HCT116 (cell line): ENCODE data around the gene RAN. TPM values are rescaled to one million over a fixed set of nuclear protein-coding genes. Genes with fewer than 3 reads are reported as not detected.

Source experiments
- ATAC-seq: fragments of 200-7000 bp; cut with Tn5 transposase; 2 replicates; pipeline ENCODE4 v1.9.1; 2020; ENCODE audit warnings: mild to moderate bottlenecking, moderate library complexity
- BruUV-seq: library from RNA; stranded (reverse); fragments of 400-500 nt; replicated peaks from 2 replicates; lab custom pipeline; 2021; lab: Mats Ljungman, UMichigan
- CTCF ChIA-PET: fragments of 300-600 bp; sonication (Branson Sonifier 250); formaldehyde crosslinking; loops from one replicate; lab custom pipeline; 2021; ENCODE audit warnings: antibody characterized with exemption; lab: Charles Lee
- POLR2A ChIA-PET: fragments of 300-600, 350-600 bp; sonication (Branson Sonifier 250); formaldehyde crosslinking; loops from one replicate; lab custom pipeline; 2021; ENCODE audit warnings: antibody characterized with exemption; lab: Charles Lee
- RAD21 ChIA-PET, 2 experiments: fragments of 300-600 bp; sonication (Branson Sonifier 250); formaldehyde crosslinking; loops; one replicate each; lab custom pipeline; 2023; ENCODE audit warnings: low total read pairs in 2 of 2; ENCODE audit not compliant: uncharacterized antibody in 2 of 2, unreplicated experiment in 2 of 2, low non-redundant PET in 1 of 2; lab: Charles Lee
- DNase-seq: peaks from one replicate; pipeline ENCODE4 v3.0.0-alpha.2; 2010; ENCODE audit warnings: low read depth, low spot score
- H2AFZ ChIP-seq: fragments of 200-600 bp; shearing (Covaris generic), sonication (generic); 2 replicates; pipeline ENCODE4 v1.6.1; 2017; ENCODE audit warnings: low read depth, mixed run types, mixed read lengths, antibody characterized with exemption, low read length; ENCODE audit not compliant: poor library complexity, severe bottlenecking
- H3K27ac ChIP-seq: 2 replicates; pipeline ENCODE4 v1.5.1; 2012; ENCODE audit warnings: low read depth, low read length
- H3K27me3 ChIP-seq: fragments of 200-600 bp; sonication (generic); 2 replicates; pipeline ENCODE4 v1.6.1; 2016; ENCODE audit warnings: mixed run types, low read length, mixed read lengths; ENCODE audit not compliant: insufficient read depth
- H3K36me3 ChIP-seq, 2 experiments: fragments of 200-500 bp in 1 of 2; fragments of 200-600 bp in 1 of 2; sonication (Bioruptor generic) in 1 of 2; sonication (generic) in 1 of 2; 2 replicates each; pipeline versions ENCODE4 v1.5.1 to v1.6.1; 2014 to 2016; ENCODE audit warnings: low read length in 2 of 2, inconsistent platforms in 1 of 2, mixed read lengths in 1 of 2, mixed run types in 1 of 2; ENCODE audit not compliant: insufficient read depth in 2 of 2, control insufficient read depth in 1 of 2
- H3K4me1 ChIP-seq, 2 experiments: fragments of 200-600 bp in 1 of 2; sonication (generic) in 1 of 2; 2 replicates each; pipeline versions ENCODE4 v1.5.1 to v1.6.1; 2012 to 2017; ENCODE audit warnings: low read length in 2 of 2, inconsistent platforms in 1 of 2, mild to moderate bottlenecking in 1 of 2, mixed read lengths in 1 of 2, mixed run types in 1 of 2, moderate library complexity in 1 of 2; ENCODE audit not compliant: insufficient read depth in 2 of 2, control insufficient read depth in 1 of 2
- H3K4me2 ChIP-seq: fragments of 200-600 bp; sonication (generic); 2 replicates; pipeline ENCODE4 v1.6.1; 2017; ENCODE audit warnings: mixed run types, low read length, mixed read lengths
- H3K4me3 ChIP-seq, 2 experiments: fragments of 200-600 bp in 1 of 2; sonication (generic) in 1 of 2; replicated peaks in 1 of 2; 2 replicates each; pipeline ENCODE4 v1.5.1; 2011 to 2016; ENCODE audit warnings: low read length in 2 of 2, control low read depth in 1 of 2, low read depth in 1 of 2, mild to moderate bottlenecking in 1 of 2, mixed read lengths in 1 of 2, mixed run types in 1 of 2
- H3K79me2 ChIP-seq: fragments of 200-600 bp; sonication (generic); 2 replicates; pipeline ENCODE4 v1.6.1; 2017; ENCODE audit warnings: mild to moderate bottlenecking, mixed run types, low read length, moderate library complexity, mixed read lengths; ENCODE audit not compliant: insufficient read depth
- H3K9ac ChIP-seq: fragments of 200-600 bp; sonication (generic); 2 replicates; pipeline ENCODE4 v1.6.1; 2016; ENCODE audit warnings: low read length, mixed read lengths
- H3K9me2 ChIP-seq: fragments of 200-600 bp; sonication (generic), shearing (Covaris generic); 2 replicates; pipeline ENCODE4 v1.6.1; 2017; ENCODE audit warnings: mixed run types, mild to moderate bottlenecking, moderate library complexity; ENCODE audit not compliant: insufficient read depth
- H3K9me3 ChIP-seq, 2 experiments: fragments of 200-500 bp in 1 of 2; fragments of 200-600 bp in 1 of 2; sonication (Bioruptor generic) in 1 of 2; sonication (generic) in 1 of 2; 2 replicates each; pipeline ENCODE4 v1.6.1; 2014 to 2017; ENCODE audit warnings: low read length in 2 of 2, mixed read lengths in 2 of 2, inconsistent platforms in 1 of 2, low read depth in 1 of 2, mild to moderate bottlenecking in 1 of 2, mixed run types in 1 of 2, moderate library complexity in 1 of 2; ENCODE audit not compliant: control insufficient read depth in 1 of 2, insufficient read depth in 1 of 2
- H4K20me1 ChIP-seq: fragments of 200-600 bp; sonication (generic), shearing (Covaris generic); 2 replicates; pipeline ENCODE4 v1.6.1; 2017; ENCODE audit warnings: mixed run types, mild to moderate bottlenecking, moderate library complexity; ENCODE audit not compliant: insufficient read depth
- ATF3 ChIP-seq: IDR thresholded peaks from 2 replicates; pipeline ENCODE4 v1.6.1; 2012
- CBX3 ChIP-seq: IDR thresholded peaks from 2 replicates; pipeline ENCODE4 v1.6.1; 2012; ENCODE audit warnings: low read depth
- CEBPB ChIP-seq: IDR thresholded peaks from 2 replicates; pipeline ENCODE4 v1.6.1; 2012; ENCODE audit warnings: low read depth
- EZH2phosphoT487 ChIP-seq: fragments of 200-600 bp; IDR thresholded peaks from 2 replicates; pipeline ENCODE4 v1.6.1; 2018; ENCODE audit warnings: antibody characterized with exemption, borderline replicate concordance
- FOSL1 ChIP-seq: IDR thresholded peaks from 2 replicates; pipeline ENCODE4 v1.6.1; 2012; ENCODE audit warnings: low read depth
- JUND ChIP-seq: IDR thresholded peaks from 2 replicates; pipeline ENCODE4 v1.6.1; 2012
- POLR2AphosphoS5 ChIP-seq: IDR thresholded peaks from 2 replicates; pipeline ENCODE4 v1.6.1; 2011; ENCODE audit warnings: mild to moderate bottlenecking, low read depth, low read length, moderate library complexity
- SIN3A ChIP-seq: IDR thresholded peaks from 2 replicates; pipeline ENCODE4 v1.6.1; 2012; ENCODE audit warnings: low read depth
- SRF ChIP-seq: IDR thresholded peaks from 2 replicates; pipeline ENCODE4 v1.6.1; 2012; ENCODE audit warnings: low read depth
- TCF7L2 ChIP-seq: IDR thresholded peaks from 2 replicates; pipeline ENCODE4 v1.7.0; 2011; ENCODE audit warnings: borderline replicate concordance, inconsistent platforms; ENCODE audit not compliant: insufficient read depth, insufficient read length; ENCODE audit errors: extremely low read depth
- YY1 ChIP-seq: IDR thresholded peaks from 2 replicates; pipeline ENCODE4 v1.6.1; 2011; ENCODE audit warnings: low read length, low read depth, moderate library complexity, mild to moderate bottlenecking; ENCODE audit not compliant: insufficient replicate concordance; ENCODE audit errors: extremely low read depth
- intact Hi-C: fragments of 100-400 bp; cut with micrococcal nuclease; formaldehyde crosslinking; loops from 2 replicates; pipeline ENCODE4 v1.10.0; 2022
- total RNA-seq: library from RNA; stranded (reverse); gene quantifications from one replicate; pipeline ENCODE4 v1.2.1, GENCODE V29; 2021; ENCODE audit not compliant: unreplicated experiment
- TF ChIP-seq, protein P1 (sequence below), 3 experiments: fragments of 200-600 bp in 1 of 3; sonication (generic) in 1 of 3; IDR thresholded peaks in 2 of 3; conservative IDR thresholded peaks in 1 of 3; 2 replicates each; pipeline ENCODE4 v1.5.1; 2012 to 2017; ENCODE audit warnings: low read depth in 2 of 3, low read length in 2 of 3, antibody characterized with exemption in 1 of 3, borderline replicate concordance in 1 of 3, control low read depth in 1 of 3, mild to moderate bottlenecking in 1 of 3, mixed read lengths in 1 of 3, mixed run types in 1 of 3, moderate library complexity in 1 of 3; ENCODE audit not compliant: insufficient read depth in 1 of 3

Gene RAN
- total RNA-seq, 1 experiment from 2014 or later, result 1,420 TPM

DNA sequence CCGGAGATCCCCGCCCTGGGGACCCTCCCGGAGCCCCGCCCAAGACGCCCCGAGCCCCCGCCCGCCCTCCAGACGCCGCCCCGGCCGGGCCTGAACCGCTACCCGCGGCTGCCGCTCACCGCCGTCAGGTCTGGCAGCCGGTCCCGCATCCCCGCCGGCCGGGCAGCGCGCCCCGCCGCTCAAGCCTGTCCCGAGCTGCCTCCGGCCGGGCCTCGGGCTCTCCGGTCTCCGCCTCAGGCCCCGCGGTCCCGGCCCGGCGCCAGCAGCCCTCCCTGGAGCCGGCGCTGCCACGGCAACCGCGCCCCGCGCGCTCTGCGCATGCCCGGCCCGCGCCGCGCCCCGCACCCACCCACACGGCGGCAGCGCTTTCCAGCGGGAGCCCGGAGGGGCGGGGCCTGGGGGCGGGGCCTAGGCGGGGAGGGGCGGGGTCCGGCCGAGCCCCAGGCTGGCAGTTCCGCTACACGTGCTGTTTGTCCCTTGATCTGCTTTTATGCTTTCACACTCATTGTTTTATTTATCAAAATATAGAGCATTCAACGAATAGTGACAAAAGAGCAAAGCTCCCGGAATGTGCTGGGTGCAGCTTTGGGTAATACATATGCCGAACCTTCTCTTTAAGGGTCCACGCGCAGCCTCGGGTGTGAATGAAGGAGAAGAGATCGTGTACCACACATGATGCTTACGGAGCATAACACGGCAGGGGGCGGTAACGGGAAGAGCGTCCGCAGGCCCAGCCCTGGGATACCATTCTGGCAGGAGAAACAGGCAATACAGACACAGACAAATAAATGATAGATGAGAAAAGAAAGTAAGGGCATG is 32.7 kb upstream of the RAN start, which contains the start of gene STX2 (continued):
- TF ChIP-seq EZH2phosphoT487 (no peak), SRF (no peak), ATF3 (no peak), POLR2AphosphoS5 (peak; percentile 45)
- TF ChIP-seq, all 23 proteins: peak for 9

DNA sequence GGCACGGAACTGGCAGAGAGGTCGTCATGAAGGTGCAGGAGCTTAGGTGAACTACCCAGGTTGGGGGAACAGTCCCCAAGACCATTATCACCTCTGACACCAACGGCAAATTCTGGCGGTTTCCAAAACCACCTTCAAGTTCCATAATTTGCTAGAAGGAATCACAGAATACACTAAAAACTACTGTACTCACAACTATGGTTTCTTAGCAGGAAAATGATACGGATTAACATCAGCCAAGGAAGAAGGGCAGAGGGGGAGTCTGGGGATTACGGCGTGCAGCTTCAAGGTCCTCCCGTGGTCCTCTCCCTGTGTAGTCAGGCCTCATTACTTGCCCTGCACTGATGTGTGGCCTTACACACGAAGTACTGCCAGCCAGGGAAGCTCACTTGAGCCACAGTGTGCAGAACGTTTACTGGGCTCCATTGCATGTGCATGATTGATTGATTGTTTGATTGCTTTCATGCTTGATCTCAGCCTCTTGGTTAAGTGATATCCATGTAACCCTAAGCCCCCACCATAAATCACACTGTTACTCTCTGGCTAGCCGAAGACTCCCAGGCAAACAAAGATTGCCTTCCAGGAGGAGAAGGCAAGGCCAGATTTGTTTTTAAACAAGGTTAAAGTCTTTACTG is 32.0 kb upstream of the RAN start:
- H3K4me3 ChIP-seq, result peak overlapping the region in 1 of 2 experiments; percentile 46; a peak in 2 of 4 replicates
- DNase-seq, result no peak
- H3K9me2 ChIP-seq, result no peaks in the 10 kb centered on the region
- H3K4me2 ChIP-seq, result peak overlapping the region; percentile 88
- intact Hi-C loops, result loop anchor here (1.0 kb wide), 1 partner anchor 31 kb away; no protein-coding TSS in a partner anchor
- ChIA-PET CTCF (interaction anchor here (1.1 kb wide), 1 partner anchor 31 kb away, joined by 3 read pairs; no protein-coding TSS in a partner anchor), RAD21 (no interaction called here), POLR2A (no interaction called here)
- H3K4me1 ChIP-seq, result peaks cover 12 to 20% of the 10 kb centered on the region in 2 experiments; a peak in 3 of 4 replicates
- H3K27ac ChIP-seq, result peak overlapping the region; percentile 6; the same call in 1 of the 2 replicates
- H3K79me2 ChIP-seq, result peaks cover 10% of the 10 kb centered on the region
- H3K27me3 ChIP-seq, result no peaks in the 10 kb centered on the region
- peak overlapping the region; percentile 43; the same call in 1 of the 2 replicates for H3K9ac ChIP-seq
- no peaks in the 10 kb centered on the region for H4K20me1 ChIP-seq
- TF ChIP-seq SIN3A (peak; percentile 15; the same call in 1 of the 2 replicates), POLR2AphosphoS5 (no peak), ATF3 (no peak), TCF7L2 (no peak), CBX3 (peak; percentile 58; the same call in 1 of the 2 replicates), CEBPB (no peak), YY1 (no peak), FOSL1 (no peak), JUND (no peak), SRF (no peak)
- TF ChIP-seq, protein P1, sequence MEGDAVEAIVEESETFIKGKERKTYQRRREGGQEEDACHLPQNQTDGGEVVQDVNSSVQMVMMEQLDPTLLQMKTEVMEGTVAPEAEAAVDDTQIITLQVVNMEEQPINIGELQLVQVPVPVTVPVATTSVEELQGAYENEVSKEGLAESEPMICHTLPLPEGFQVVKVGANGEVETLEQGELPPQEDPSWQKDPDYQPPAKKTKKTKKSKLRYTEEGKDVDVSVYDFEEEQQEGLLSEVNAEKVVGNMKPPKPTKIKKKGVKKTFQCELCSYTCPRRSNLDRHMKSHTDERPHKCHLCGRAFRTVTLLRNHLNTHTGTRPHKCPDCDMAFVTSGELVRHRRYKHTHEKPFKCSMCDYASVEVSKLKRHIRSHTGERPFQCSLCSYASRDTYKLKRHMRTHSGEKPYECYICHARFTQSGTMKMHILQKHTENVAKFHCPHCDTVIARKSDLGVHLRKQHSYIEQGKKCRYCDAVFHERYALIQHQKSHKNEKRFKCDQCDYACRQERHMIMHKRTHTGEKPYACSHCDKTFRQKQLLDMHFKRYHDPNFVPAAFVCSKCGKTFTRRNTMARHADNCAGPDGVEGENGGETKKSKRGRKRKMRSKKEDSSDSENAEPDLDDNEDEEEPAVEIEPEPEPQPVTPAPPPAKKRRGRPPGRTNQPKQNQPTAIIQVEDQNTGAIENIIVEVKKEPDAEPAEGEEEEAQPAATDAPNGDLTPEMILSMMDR (IDR thresholded peaks at IDR 0.05 in 2 of 3, conservative IDR thresholded peaks at IDR 0.05 in 1 of 3; ENCODE audit: borderline replicate concordance in 1 of 3, insufficient read depth in 1 of 3, low read depth in 2 of 3, low read length in 2 of 3), result no peak
- no peak for ATAC-seq
- H3K9me3 ChIP-seq, result no peaks in the 10 kb centered on the region
- peak overlapping the region; percentile 56 for H2AFZ ChIP-seq
- 0 out of 4 replicates have a peak, but pooled peaks cover 0 to 3% of the 10 kb centered on the region in 2 experiments for H3K36me3 ChIP-seq
- BruUV-seq, result no TSS peak
